ENCODE data around the gene ISM1. TPM values are rescaled to one million over a fixed set of nuclear protein-coding genes. Genes with fewer than 3 reads are reported as not detected.

ISM1 gene
- total and polyA plus RNA-seq, 2 donors (not counting 1 experiment from before 2014, with no cell fraction given): 0.10 to 0.17 TPM

DNA sequence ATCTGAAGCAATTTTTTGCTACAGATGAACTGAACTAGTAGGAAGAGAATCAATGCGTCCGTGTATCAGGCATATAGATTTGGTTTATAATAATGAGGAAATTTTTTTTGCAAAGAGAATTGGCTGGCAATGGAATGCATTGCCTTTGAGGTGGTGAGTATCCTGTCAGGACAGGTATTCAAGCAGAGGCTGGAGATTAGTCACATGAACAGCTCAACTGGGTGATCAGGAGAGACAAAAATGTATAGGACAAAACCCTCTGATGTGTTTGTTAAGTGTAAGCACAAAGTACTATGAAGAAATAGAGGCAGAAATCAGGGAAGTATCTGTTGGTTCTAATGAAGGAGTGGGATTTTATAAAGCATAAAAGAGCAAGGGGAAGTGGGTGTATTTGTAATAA is 80.5 kb downstream of the ISM1 start:
- H3K27me3 ChIP-seq (ENCODE audit: control insufficient read depth, insufficient read depth, low read length): no peaks in the 10 kb centered on the region
- no peak overlapping the region for H2AFZ ChIP-seq (ENCODE audit: low read length)
- H3K9ac ChIP-seq (ENCODE audit: insufficient read depth, low read length): no peak overlapping the region
- DNase-seq (ENCODE audit: low read depth in 2 of 2): no peak
- H3K79me2 ChIP-seq (ENCODE audit: control insufficient read depth, insufficient read depth, low read length): no peaks in the 10 kb centered on the region
- H3K4me1 ChIP-seq (ENCODE audit: control insufficient read depth, extremely low read depth, insufficient read depth, low read length): no peaks in the 10 kb centered on the region
- H3K36me3 ChIP-seq (ENCODE audit: control insufficient read depth, insufficient read depth, low read length): no peaks in the 10 kb centered on the region
- no peaks in the 10 kb centered on the region for H4K20me1 ChIP-seq (ENCODE audit: control insufficient read depth, extremely low read depth, insufficient read depth, low read length)
- TF ChIP-seq, protein P1, sequence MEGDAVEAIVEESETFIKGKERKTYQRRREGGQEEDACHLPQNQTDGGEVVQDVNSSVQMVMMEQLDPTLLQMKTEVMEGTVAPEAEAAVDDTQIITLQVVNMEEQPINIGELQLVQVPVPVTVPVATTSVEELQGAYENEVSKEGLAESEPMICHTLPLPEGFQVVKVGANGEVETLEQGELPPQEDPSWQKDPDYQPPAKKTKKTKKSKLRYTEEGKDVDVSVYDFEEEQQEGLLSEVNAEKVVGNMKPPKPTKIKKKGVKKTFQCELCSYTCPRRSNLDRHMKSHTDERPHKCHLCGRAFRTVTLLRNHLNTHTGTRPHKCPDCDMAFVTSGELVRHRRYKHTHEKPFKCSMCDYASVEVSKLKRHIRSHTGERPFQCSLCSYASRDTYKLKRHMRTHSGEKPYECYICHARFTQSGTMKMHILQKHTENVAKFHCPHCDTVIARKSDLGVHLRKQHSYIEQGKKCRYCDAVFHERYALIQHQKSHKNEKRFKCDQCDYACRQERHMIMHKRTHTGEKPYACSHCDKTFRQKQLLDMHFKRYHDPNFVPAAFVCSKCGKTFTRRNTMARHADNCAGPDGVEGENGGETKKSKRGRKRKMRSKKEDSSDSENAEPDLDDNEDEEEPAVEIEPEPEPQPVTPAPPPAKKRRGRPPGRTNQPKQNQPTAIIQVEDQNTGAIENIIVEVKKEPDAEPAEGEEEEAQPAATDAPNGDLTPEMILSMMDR (conservative IDR thresholded peaks at IDR 0.05 in 1 of 2, IDR thresholded peaks at IDR 0.05 in 1 of 2; ENCODE audit: low read depth in 1 of 2, low read length in 2 of 2): no peak
- no peak for TF ChIP-seq EZH2 (IDR thresholded peaks at IDR 0.05; ENCODE audit: low read length, missing control alignments)
- no peaks in the 10 kb centered on the region for H3K9me3 ChIP-seq (ENCODE audit: control insufficient read depth, insufficient read depth, low read depth, low read length)
- H3K4me3 ChIP-seq (replicated peaks in 1 of 4; ENCODE audit: control extremely low read depth in 1 of 4, insufficient read depth in 1 of 4, low read depth in 3 of 4, low read length in 4 of 4): no peak overlapping the region
- H3K4me2 ChIP-seq (ENCODE audit: extremely low read depth, insufficient read depth, low read length): no peak overlapping the region
- H3K27ac ChIP-seq (ENCODE audit: insufficient read depth, low read length): no peak overlapping the region

DNA sequence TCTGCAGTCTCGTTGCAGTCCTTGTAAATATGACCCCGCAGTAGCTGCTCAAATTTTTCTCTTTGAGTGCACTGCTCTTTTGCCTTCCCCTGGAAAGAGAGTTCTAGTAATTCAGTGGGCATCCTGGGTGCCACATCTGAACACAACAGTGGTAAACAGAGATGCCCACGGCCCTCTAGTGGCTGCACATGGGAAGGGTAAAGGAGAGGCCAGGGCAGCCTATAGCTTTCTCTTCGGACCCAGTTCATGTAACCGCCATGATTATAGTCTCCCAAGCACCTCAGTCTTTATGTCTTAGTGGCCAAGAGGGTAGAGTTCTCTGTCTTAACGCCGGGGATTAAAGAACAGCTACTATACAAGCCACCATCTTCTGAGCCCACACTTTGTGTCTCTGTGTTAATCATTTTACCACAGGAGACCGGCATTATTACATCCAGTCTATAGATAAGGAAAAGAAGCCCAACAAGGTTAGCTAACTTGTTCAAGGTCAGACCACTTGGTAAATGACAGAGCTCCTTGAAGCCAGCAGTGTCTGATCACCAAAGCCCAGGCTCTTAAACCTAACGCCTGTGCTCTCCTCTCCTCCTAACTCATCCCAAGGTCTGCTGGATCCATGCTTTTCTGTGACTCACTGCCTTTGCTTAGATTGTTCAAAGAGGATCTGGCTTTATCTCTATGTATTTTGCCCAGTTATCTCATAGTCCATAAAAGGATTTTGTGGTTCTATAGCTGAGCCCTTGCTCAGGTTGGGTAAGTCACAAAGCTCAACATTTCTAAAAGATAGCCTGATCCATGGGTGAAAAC is 81.8 kb downstream of the ISM1 start:
- H3K27me3 ChIP-seq (ENCODE audit: control insufficient read depth, insufficient read depth, low read length): no peaks in the 10 kb centered on the region
- no peaks in the 10 kb centered on the region for H3K36me3 ChIP-seq (ENCODE audit: control insufficient read depth, insufficient read depth, low read length)
- H3K27ac ChIP-seq (ENCODE audit: insufficient read depth, low read length): no peak overlapping the region
- H4K20me1 ChIP-seq (ENCODE audit: control insufficient read depth, extremely low read depth, insufficient read depth, low read length): no peaks in the 10 kb centered on the region
- no peak overlapping the region for H3K9ac ChIP-seq (ENCODE audit: insufficient read depth, low read length)
- no peak overlapping the region for H3K4me3 ChIP-seq (replicated peaks in 1 of 4; ENCODE audit: control extremely low read depth in 1 of 4, insufficient read depth in 1 of 4, low read depth in 3 of 4, low read length in 4 of 4)
- H3K79me2 ChIP-seq (ENCODE audit: control insufficient read depth, insufficient read depth, low read length): no peaks in the 10 kb centered on the region
- H3K4me1 ChIP-seq (ENCODE audit: control insufficient read depth, extremely low read depth, insufficient read depth, low read length): no peaks in the 10 kb centered on the region
- H2AFZ ChIP-seq (ENCODE audit: low read length): no peak overlapping the region
- H3K9me3 ChIP-seq (ENCODE audit: control insufficient read depth, insufficient read depth, low read depth, low read length): no peaks in the 10 kb centered on the region
- TF ChIP-seq EZH2 (IDR thresholded peaks at IDR 0.05; ENCODE audit: low read length, missing control alignments): no peak
- TF ChIP-seq, protein P1 (conservative IDR thresholded peaks at IDR 0.05 in 1 of 2, IDR thresholded peaks at IDR 0.05 in 1 of 2; ENCODE audit: low read depth in 1 of 2, low read length in 2 of 2): peak; percentile 69 to 72
- DNase-seq (ENCODE audit: low read depth in 2 of 2): peak in 1 of 2 donors; percentile 11
- H3K4me2 ChIP-seq (ENCODE audit: extremely low read depth, insufficient read depth, low read length): no peak overlapping the region

DNA sequence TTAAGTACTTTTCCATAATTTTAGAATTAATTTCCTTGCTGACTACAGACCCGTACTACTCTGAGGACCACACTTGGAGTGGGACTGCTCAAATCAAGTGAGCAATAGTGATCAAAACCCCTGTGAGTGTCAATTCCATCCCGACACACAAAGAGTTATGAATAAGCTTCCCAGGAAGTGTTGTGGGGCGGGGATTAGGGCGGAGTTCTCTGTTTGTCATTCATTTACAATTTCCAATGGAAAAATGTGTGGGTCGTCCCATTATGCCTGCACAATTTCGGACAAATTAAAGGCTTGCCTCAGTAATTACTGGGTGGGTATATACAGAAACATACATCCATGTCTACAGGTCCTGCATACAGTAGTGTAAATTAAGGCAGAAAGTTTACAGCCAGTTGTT is 84.2 kb downstream of the ISM1 start:
- Histone ChIP-seq H3K4me3 (replicated peaks in 1 of 4; ENCODE audit: control extremely low read depth in 1 of 4, insufficient read depth in 1 of 4, low read depth in 3 of 4, low read length in 4 of 4) (no peak overlapping the region), H4K20me1 (ENCODE audit: control insufficient read depth, extremely low read depth, insufficient read depth, low read length) (no peaks in the 10 kb centered on the region), H2AFZ (ENCODE audit: low read length) (no peak overlapping the region), H3K9me3 (ENCODE audit: control insufficient read depth, insufficient read depth, low read depth, low read length) (no peaks in the 10 kb centered on the region), H3K79me2 (ENCODE audit: control insufficient read depth, insufficient read depth, low read length) (no peaks in the 10 kb centered on the region), H3K27me3 (ENCODE audit: control insufficient read depth, insufficient read depth, low read length) (no peaks in the 10 kb centered on the region), H3K27ac (ENCODE audit: insufficient read depth, low read length) (no peak overlapping the region), H3K36me3 (ENCODE audit: control insufficient read depth, insufficient read depth, low read length) (no peaks in the 10 kb centered on the region), H3K9ac (ENCODE audit: insufficient read depth, low read length) (no peak overlapping the region), H3K4me2 (ENCODE audit: extremely low read depth, insufficient read depth, low read length) (no peak overlapping the region), H3K4me1 (ENCODE audit: control insufficient read depth, extremely low read depth, insufficient read depth, low read length) (no peaks in the 10 kb centered on the region)
- TF ChIP-seq, protein P1 (conservative IDR thresholded peaks at IDR 0.05 in 1 of 2, IDR thresholded peaks at IDR 0.05 in 1 of 2; ENCODE audit: low read depth in 1 of 2, low read length in 2 of 2): no peak
- TF ChIP-seq EZH2 (IDR thresholded peaks at IDR 0.05; ENCODE audit: low read length, missing control alignments): no peak
- no peak for DNase-seq (ENCODE audit: low read depth in 2 of 2)
